Articular chondrocyte of knee joint (primary cell): ENCODE data around the gene XRN1. TPM values are rescaled to one million over a fixed set of nuclear protein-coding genes. Genes with fewer than 3 reads are reported as not detected.

Source experiments
- small RNA-seq: library from RNA; depleted of rRNA; stranded (forward); fragments of <200 nt; gene quantifications from one replicate; pipeline ENCODE3, GENCODE V24; 2012
- total RNA-seq: library from RNA; depleted of rRNA; stranded (reverse); fragments of >200 nt; gene quantifications from 2 replicates; pipeline ENCODE4 v1.2.3, GENCODE V29; 2012

XRN1 gene
- total RNA-seq: 79.1 and 81.1 TPM in 2 replicates

GRCh38 chr3:142447852-142448823, at the start of gene XRN1:
TSS of gene XRN1 (minus strand) at chr3:142448037. CDS start at chr3:142447944, 93 bp downstream.

Small RNA genes within 50 kb of the gene (small RNA-seq; reads per million reads assigned to genes)
- gene RNU1-100P (not detected), gene RNU6-1294P (not detected)

Other genes with a start within 250 kb of the XRN1 start
- gene GK5, start 222.5 kb downstream of the XRN1 start, total RNA-seq: 26.8 and 42.3 TPM in 2 replicates
- gene ATR, start 130.7 kb upstream of the XRN1 start, total RNA-seq: 26.8 and 35.0 TPM in 2 replicates
- gene PLS1, start 148.4 kb upstream of the XRN1 start, total RNA-seq: 0.26 and 0.97 TPM in 2 replicates